Stimulated activated CD8-positive, alpha-beta memory T cell treated with anti-CD3 and anti-CD28 coated beads, Interleukin-2, amount 100 ng/mL, for 1 hour (primary cell): ENCODE measurements around the gene JAKMIP3.
"Not testable (repeated sequence)": the region's sequence is repeated elsewhere in the genome, so short reads cannot be mapped to it uniquely, and the experiment has no call there.

Experiments used
- DNase-seq, 2 donors: peaks; one replicate each; pipeline ENCODE4 v3.0.0-alpha.2; 2020; ENCODE audit warnings: low read depth in 2 of 2

JAKMIP3 gene

DNA sequence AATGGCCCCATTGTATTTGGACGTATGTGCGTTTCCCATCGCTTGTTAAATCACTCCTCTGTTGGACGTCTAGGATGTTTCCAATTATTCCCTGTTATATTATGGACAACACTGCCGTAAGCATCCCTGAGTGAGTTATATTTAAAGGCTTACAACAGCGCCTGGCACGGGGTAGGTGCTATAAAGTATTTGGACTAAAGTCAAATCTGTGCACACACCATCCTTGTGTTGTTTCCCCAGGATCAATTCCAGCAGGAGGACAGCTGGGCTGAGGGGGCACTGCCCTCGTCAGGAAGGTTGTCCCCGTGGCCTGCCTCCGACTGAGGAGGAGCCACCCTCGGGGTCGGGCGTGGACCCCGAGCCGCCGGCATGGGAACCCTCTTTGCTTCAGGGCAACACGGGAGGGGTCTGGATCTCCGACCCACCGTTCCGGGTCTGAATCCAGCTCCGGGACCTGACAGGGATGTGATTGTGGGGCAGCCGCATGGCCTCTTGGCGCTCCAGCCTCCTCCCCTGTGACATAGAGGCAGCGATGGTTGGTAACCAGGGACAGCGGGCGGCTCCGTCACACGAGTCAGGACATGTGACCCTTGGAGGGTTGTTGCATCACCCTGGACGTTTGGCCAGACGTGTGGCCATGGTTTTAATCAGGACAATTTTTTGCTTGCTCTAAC, 1.5 kb upstream of the JAKMIP3 start:
- no peak for DNase-seq

GRCh38 chr10:132064771-132065437, 842 bp upstream of the JAKMIP3 start:
- no peak for DNase-seq

- no peak for DNase-seq
These were observed 440 bp downstream of the JAKMIP3 start for GRCh38 chr10:132066186-132066585.

GRCh38 chr10:132066812-132067211, 1.1 kb downstream of the JAKMIP3 start:
- no peak for DNase-seq

GRCh38 chr10:132068431-132069121, 2.8 kb downstream of the JAKMIP3 start:
- no peak for DNase-seq

DNA sequence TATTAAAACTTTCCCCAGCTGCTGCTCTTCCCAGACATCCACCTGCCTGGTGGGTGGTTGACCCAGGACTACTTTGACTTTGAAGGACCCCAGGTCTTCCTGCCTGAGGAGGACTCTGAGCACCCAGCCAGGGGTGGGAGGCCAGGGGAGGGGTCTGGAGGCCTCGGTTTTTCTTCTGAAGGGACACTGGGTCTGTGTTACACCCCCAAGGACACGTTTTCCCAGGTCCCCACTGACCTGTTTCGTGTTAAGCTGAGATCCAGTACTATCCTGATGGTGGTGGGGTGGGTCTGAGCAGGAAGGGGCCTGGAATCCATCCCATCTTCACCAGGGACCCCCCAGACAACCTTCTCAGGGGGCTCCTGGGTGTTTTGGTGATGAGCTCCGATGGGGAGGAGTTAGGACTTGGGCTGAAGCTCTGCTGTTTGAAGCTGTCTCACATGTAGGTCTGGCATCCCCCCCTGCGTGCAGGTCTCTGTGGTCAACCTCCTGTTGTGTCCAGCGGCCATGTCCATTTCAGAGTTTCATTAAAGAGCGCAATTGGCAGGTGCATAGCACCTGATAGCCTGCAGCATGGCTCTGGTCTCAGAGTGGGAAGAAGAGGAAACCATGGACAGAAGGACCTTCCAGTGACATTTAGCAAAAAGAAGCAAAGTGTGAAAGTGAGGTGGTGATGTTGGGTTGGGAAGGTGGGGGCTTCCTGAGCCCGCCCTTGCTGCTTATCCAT, 3.5 kb downstream of the JAKMIP3 start:
- DNase-seq, result no peak

DNA sequence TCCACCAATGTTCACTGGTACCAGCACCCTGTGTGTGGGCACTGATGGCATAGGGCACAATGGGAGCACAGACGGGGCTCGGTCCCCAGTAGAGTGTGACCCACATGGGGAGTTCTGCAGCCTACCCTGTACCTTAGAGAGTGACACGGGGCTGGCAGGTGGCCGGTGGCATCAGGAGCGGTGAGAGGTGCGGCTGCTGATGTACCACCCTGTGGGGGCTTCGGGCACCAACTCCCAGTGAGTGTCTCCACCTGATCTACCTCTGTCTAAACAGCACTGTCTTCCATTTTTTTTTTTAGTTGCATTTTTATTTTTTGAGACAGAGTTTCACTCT, 4.1 kb downstream of the JAKMIP3 start:
- no peak for DNase-seq

- no peak for DNase-seq
These were observed 5.0 kb downstream of the JAKMIP3 start for GRCh38 chr10:132070724-132071123.

GRCh38 chr10:132071667-132072066, 5.9 kb downstream of the JAKMIP3 start:
- no peak for DNase-seq

GRCh38 chr10:132075909-132076577, 10.3 kb downstream of the JAKMIP3 start:
- no peak for DNase-seq

DNA sequence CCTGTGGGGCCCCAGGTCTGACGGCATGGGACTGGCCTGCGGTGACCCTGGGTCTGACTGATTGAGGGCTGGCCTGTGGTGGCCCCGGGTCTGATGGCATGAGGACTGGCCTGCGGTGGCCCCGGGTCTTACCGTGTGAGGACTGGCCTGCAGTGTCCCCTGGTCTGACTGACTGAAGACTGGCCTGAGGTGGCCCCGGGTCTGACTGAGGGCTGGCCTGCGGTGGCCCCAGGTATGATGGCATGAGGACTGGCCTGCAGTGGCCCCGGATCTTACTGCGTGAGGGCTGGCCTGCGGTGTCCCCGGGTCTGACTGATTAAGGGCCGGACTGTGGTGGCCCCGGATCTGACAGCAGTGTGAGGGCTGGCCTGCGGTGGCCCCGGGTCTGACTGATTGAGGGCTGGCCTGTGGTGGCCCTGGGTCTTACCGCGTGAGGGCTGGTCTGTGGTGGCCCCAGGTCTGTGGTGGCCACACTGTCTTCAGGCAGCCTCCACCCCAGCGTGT, 10.9 kb downstream of the JAKMIP3 start:
- no peak for DNase-seq

DNA sequence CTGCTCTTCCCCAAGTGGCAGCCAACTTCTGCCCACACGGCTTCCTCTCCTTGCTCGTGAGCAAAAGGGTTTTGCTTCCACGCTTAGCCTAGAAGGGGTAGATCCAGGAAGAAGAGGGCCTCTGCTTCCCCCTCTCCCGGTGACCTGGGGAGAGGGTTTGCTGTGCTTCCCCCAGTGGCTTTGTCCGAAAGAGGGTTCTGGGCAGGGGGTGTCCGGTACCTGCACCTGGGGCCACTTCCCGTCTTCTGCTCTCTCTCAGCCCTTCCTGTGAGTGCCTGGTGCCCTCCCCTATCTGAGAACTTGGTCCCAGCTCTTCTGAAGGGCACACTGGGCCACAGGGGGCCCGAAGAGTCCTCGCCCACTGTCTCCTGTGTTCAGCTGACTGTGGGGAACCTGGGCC, 11.3 kb downstream of the JAKMIP3 start:
- no peak for DNase-seq

DNA sequence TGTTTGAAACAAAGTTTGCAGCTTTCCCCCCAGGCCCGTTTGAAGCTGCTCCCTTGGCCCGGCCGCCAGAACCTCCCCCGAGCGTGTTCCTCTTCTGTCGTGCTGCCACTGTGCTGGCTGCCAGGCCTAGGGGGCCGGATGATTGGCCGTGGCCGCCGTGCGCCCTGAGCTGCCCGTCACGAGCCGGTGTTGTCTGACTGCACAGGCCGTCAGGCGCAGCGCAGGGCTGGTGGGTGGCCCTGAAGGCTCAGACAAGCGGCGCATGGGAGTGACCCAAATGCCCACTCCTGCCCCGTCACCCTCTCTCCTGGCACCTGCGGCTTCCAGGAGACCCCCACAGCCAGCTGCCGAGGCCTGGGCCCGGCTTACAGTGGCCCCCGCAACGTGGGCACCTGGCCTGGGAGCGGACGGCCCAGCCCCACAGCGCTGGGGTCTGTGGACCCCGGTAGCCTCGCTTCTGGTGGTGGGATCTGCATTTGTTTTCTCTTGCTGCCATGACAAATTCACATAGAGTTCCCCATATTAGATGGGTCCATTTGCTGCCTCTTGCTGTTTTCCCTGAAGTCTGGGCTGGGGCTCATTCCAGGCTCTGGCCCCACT, 13.1 kb downstream of the JAKMIP3 start:
- DNase-seq, result no peak

DNA sequence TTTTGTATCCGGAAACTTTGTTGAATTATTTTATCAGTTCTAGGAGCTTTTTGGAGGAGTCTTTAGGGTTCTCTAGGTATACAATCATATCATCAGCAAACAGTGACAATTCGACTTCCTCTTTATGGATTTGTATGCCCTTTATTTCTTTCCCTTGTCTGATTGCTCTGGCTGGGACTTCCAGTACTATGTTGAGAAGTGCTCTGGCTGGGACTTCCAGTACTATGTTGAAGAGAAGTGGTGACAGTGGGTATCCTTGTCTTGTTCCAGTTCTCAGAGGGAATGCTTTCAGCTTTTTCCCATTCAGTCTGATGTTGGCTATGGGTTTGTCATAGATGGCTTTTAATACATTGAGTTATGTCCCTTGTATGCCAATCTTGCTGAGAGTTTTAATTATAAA, 18.6 kb downstream of the JAKMIP3 start:
- DNase-seq, result not testable (repeated sequence)

DNA sequence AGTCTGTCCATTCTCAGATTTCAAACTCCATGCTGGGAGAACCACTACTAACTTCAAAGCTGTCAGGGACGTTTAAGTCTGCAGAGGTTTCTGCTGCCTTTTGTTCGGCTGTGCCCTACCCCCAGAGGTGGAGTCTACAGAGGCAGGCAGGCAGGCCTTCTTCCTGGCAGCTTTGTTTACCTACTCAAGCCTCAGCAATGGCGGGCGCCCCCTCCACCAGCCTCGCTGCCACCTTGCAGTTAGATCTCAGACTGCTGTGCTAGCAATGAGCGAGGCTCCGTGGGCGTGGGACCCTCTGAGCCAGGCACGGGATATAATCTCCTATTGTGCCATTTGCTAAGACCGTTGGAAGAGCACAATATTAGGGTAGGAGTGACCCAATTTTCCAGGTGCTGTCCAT, 27.5 kb downstream of the JAKMIP3 start:
- DNase-seq, result not testable (repeated sequence)

DNA sequence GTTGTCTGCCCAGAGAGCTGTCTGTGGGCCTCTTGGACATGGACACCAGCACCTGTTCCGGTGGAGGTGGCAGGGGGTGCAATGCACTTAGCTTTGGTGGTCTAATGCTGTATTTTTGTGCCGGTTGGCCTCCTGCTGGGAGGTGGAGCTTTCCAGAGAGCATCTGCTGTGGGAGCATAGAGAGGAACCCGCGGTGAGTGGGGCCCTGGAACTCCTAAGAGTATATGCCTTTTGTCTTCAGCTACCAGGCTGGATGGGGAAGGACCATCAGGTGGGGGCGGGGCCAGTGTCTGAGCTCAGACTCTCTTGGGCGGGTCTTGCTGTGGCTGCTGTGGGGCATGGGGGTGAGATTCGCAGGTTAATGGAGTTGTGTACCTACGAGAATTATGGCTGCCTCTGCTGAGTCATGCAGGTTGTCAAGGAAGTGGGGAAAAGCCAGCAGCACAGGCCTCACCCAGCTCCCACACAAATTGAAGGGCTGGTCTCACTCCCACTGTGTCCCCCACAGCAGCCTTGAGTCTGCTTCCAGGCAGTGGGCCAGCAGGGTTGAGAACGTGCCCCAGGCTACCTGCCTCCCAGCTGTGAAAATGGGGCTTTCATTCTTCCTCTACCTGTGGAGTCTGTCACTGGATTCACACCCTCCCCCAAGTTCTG, 29.0 kb downstream of the JAKMIP3 start:
- no peak for DNase-seq

GRCh38 chr10:132095403-132096113, 29.8 kb downstream of the JAKMIP3 start:
- DNase-seq, result no peak

DNA sequence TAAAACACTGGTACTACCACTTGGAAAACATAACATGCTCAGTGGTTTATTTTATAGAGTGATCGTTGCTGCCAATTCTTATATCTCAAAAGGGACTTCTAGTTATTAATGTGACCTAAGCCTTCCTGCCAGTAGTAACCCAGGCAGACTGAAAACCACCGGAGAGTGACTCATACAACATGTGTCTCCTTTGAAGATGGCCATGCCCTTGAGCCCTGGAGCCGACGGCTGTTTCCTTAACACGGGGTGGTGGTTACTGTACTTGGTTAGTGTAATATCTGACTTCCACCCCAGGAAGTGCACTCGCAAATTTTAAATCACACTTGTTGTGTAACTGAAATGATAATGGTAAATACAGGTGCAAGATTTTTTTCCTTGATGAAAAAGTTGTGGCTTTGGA, 30.5 kb downstream of the JAKMIP3 start:
- no peak for DNase-seq

GRCh38 chr10:132096863-132097478, 31.2 kb downstream of the JAKMIP3 start:
- DNase-seq, result no peak
